GM03348 (cell line): ENCODE measurements around the gene HOMER2.
A peak's percentile ranks its signal among the peaks of the same experiment; 100 is the strongest.
"Not testable (repeated sequence)": the region's sequence is repeated elsewhere in the genome, so short reads cannot be mapped to it uniquely, and the experiment has no call there.

Source experiments
- DNase-seq: peaks from one replicate; pipeline ENCODE4 v3.0.0; 2012; ENCODE audit warnings: low spot score

HOMER2 gene

DNA sequence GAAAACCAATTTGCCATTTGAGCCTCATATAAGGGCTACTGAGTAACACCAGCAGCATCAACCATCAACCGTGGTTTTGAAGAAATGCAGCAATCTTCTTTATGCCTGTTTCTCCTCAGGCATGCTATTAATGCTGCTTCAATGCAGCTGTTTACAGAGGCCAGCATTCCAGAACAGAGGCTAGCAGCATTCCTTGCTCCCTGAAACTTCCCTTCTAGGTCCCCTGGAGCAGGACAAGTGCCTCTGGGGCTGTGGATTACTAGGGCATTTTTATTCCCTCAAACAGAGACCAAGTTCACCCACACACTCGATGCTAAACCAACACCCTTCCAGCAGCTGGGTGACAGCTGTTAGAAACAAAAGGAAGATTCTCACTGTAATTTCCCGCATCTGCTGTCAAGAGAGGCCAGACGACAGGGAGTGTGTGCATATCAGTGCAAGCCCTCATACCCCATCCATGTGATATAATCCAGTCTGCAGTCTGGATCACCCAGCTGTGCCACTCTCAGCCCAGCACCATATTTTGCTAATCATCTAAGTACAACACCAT lies 57.5 kb downstream of the HOMER2 start:
- peak; percentile 64 for DNase-seq

GRCh38 chr15:82893473-82893872 lies 59.0 kb downstream of the HOMER2 start:
- not testable (repeated sequence) for DNase-seq

DNA sequence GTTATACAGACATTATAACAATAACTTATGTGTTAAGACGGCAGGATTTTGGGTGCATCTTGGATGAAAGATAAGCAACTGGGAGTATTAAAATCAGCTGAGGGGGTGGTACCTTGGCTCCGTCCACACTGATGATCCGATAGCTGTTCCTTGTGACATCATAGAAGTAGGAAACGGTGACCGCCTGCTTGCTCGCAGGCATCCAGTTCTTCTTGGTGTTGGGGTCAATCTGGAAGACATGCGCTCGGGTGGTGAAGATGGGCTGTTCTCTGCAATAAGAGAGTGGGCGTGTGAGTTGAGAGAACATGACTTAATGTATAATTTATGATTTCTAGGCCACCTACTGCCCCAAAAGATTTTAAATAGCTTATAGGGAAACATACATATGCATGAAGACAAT lies 59.9 kb downstream of the HOMER2 start:
- no peak for DNase-seq

GRCh38 chr15:82890995-82891390 lies 61.5 kb downstream of the HOMER2 start:
- DNase-seq: no peak

DNA sequence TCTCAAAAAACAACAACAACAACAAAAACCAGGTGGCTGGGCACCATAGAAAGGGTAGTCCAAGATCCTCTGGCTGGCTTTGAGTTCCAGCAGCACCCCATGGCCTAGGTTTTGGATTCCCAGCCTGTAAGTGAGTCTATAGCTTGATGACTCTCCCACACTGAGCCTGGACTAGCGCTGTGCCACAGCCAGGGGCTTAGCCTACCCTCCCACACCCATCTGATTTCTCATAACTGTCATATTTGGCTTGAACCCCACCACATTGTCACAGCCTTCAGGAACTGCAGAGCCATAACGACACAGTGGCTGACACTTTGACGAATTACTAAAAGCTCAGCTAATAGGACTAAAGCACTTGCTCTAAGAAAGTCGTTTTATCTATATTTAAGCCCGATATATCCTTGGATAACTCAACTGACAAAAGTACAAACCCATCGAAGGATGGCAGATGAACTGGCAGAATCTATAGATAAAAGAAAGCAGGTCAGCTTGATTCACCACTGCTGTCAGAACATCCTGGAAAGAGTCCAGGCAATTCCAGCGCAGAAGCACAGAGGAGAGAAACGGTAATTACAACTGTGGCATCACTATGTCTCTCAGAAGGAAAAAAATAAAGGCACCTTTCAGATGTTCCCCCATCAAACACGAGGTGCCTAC lies 62.1 kb downstream of the HOMER2 start:
- DNase-seq: no peak

- DNase-seq: no peak
Observed at GRCh38 chr15:82882273-82882928, 70.1 kb downstream of the HOMER2 start.

- no peak for DNase-seq
Observed at GRCh38 chr15:82881747-82882146, 70.8 kb downstream of the HOMER2 start.

GRCh38 chr15:82880704-82881103 lies 71.8 kb downstream of the HOMER2 start:
- no peak for DNase-seq

DNA sequence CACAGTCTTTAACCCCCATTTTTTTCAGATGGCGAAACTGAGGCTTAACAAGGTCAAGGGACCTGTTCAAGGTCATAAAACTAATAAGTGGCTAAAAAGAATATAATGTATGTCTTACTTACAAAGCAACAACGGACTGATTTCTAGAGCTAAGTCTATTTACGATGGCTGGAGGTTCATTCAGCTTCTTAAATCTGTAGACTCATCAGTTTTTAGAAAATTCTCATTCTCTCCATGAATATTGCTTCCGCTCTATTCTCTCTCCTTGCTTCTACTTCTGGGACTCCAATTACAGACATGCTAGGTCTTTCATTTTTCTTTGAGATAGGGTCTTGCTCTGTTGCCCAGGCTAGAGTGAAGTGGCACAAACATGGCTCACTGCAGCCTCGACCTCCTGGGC lies 74.2 kb downstream of the HOMER2 start:
- DNase-seq: no peak

DNA sequence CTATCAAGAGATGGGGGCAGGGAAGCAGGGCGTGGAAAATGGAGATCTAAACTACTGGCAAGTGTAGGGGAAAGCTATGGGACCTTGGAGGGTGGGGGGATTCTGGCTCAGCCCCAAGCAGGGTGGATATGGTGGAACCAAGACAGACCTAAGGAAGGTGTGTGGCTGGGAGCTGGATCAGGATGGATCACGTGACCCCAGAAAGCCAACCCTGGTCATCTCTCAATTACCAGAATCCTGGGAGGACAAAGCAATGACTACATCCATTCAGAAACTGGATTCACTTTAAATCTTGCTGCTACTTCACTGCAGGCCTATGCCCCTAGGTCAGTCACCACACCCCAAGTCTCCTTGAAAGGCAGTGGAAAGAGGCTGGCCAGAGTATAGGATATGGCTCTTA lies 74.7 kb downstream of the HOMER2 start:
- no peak for DNase-seq

DNA sequence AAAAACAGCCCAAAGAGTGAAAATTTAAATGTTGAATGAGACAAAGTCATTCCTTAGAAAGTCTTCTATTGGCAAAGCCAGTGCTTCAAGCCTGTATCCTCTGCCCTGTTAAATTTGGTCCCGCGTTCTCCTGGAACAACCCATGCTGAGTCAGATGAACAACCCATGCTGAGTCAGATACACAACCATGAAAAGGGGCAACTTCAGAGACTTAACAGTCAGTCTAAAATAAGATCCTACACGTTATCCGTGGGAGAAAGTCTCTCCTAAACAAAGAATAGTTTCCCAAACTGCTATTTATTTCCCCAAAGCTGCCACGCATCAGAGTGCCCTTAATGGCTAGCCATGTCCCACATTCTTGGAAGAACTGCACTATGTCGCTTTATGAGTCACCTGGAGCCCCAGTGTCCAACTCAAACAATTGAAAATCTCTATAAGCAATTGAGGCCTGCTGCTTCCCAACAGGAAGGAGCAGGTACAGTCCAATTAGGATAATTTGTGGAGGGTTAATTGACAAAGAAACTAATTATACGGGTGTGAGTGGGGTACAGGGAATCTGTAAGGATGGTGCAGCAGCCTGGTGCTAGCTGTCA lies 77.0 kb downstream of the HOMER2 start:
- DNase-seq: peak; percentile 69

DNA sequence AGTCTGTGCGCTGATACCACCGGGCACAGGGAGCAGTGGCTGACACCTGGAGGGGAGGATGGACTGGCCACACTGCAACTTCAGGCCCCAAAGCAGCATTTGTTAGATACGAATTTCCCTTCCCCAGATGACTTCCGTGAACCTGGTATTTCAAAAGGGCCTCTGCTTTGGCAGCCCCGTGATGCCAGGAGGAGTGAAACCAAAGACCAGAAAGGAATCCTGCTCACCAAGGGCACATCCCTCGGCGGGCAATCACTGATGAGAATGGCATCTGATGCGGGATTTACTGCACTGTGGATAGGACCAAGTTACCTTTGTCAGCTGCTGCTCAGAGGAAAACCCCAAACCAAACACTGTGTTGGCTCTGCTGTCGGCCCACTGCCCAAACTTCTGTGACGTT lies 77.6 kb downstream of the HOMER2 start:
- DNase-seq: no peak

DNA sequence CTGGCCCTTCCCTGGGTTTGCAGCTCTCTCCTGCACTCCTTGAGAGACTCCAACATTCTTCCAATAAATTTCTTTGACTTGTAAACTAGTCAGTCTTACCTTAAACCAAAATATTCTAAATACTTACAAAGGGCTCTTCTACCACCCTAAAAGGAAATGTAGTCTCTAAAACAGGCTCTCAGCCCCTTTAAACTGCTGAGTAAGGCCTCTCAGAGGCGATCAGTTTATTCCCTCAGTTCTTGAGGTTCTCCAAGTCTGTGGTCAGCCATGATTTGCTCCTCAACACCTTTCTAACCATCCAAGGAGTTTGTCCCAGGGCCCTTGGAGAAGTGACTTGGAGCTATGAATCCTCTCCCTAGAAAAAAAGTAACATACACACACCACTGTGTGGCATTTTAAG lies 78.3 kb downstream of the HOMER2 start:
- DNase-seq: no peak

DNA sequence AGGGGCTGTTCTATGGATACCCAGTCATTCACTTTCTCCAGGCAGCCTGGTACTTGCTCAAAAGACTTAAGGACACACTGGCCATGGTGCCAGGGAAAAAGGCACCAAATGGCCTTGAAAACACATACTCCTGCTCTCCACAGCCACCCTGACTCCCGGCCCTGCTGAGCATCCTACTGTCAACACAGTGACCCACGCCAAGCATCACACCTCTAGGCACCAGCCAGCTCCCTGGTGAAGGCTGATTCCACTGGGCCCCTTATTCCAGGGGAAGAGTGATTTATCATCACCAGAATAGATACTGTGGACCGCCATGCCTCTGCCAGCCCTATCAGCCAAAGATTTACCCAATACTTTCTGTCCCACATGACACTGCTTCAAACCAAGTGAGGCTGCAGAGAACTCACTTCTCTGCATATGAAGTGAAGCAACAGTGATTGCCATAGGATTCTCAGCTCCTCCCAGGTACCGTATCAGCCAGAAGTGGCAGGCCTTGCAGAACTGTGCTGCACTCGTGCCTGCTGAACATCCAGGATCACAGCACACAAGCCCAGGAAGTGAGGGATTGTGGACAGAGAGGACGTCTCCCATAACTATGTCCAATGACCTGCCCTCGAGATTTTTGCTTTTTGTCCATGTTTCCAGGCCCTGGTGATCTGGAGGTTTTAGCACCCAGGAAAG lies 79.4 kb downstream of the HOMER2 start:
- no peak for DNase-seq

DNA sequence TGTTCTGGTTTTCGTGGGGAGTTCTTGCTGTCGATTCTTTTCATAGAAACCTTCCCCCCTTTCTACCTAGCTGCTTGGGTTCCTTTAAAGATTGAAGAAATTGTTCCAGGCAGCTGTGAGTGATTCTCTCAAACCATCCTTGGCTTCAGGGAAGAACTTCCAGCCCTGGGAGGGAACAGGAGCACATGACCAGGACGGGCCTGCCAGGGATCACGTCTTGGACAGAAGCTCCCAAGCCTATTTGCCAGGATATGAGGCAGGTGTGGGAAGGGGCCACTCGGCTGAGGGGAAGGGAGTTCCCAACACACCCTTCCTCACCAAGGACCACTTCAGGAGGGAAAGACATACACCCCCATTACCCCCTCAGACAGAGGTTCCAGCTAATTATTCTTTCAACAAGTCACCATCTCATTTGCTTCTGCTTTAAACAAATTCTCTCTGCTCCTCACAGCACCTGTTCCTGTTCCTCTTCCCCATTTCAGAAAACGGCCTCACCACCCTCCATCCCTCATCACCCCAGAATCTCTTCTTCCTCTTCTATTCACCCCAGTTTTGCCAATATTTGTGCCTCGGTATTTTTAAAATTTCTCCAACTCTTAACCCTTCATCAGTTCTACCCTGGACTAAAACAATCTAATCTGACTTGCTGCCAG lies 80.6 kb downstream of the HOMER2 start:
- no peak for DNase-seq

DNA sequence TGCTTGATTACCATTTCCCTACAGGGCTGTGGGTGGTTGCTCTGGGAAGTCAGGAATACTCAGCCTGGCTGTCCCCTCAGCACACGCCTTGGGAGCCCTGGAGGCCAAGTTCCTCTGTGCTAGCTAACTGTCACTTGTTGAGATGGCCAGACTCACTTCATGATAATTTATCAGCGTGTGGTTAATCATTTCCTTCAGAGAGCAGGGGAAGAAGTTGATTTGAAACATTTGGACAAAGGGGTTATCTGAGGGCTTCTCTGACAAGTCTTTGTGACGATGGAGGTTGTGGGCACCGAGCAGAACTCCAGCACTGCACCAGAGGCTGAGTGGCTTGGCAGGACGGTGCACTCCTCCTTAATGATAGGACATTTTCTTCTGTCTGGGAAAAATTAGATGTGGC lies 81.2 kb downstream of the HOMER2 start:
- DNase-seq: no peak

DNA sequence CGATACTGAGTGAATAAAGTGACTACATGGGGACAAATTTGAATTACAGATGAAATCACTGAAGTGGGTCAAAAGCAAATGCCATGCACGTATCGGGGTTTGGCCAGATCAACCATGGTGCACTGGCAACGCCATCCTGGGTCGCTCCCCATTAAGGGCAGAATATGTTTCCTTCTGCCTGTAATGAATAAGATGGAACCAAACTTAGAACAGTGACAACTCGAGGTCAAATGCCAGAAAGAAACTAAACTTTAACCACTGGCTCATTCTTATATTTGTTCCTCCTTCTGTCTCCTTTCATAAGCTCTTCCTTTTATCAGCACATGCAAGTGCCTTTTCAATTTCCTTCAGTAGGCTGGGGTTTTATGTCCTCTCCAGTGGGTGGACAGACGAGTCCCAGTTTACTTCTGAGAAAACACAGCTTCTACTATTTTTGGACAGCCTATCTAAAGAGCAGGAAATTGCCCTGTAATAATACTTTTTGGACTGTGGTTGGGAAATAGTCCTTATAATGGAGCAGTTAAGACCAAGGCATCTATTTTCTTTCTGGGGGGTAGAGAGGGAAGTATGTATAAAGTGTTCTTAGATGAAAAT lies 81.7 kb downstream of the HOMER2 start:
- DNase-seq: no peak

DNA sequence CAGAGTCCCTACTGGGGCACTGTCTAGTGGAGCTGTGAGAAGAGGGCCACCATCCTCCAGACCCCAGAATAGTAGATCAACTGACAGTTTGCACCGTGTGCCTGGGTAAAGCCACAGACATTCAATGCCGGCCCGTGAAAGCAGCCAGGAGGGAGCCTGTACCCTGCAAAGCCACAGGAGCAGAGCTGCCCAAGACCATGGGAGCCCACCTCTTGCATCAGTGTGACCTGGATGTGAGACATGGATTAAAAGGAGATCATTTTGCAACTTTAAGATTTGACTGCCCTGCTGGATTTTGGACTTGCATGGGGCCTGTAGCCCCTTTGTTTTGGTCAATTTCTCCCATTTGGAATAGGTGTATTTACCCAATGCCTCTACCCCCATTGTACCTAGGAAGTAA lies 86.5 kb downstream of the HOMER2 start:
- not testable (repeated sequence) for DNase-seq

- not testable (repeated sequence) for DNase-seq
Observed at GRCh38 chr15:82865581-82865980, 86.9 kb downstream of the HOMER2 start.

DNA sequence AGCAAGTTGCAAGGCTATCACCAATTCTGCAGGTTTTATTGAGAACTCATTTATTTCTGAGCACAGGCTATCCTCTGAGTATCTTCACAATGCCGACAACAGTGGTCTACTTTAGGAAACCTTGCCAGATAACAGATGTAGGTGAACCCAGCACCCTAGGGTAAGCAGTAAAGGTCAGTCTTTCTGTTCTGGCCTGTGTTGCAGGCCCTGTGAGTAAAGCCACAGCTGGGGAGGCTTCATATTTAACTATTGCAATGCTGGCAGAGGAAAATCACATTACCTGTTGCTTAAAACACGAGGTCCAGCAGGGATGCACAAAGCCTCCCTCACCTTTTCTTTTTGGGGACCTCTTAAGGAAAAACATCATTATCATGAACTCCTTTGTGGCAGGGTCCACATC lies 87.6 kb downstream of the HOMER2 start:
- DNase-seq: no peak

DNA sequence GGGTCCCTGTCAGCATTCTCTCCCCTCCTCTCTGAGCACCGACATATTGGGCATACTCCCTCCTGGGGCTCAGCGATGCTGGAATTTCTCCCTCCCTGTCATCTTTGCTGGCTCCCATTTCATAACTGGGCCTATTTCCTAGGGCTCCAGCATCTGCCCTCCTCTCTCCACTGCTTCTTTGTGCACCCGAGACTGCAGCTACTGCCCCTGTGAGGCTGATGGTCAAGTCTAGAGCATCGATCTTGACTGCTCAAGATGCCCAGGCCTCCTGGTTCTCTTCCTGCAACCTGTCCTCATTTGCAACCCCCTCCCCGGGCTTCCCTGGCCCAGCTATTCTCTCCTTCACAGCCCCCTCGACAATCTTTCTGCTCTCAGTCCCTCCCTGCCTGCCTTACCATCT lies 89.6 kb downstream of the HOMER2 start:
- DNase-seq: no peak

- no peak for DNase-seq
Observed at GRCh38 chr15:82858932-82859331, 93.6 kb downstream of the HOMER2 start.
